ENCODE results near the gene CMTM1.

- TF ChIP-seq, protein P1, sequence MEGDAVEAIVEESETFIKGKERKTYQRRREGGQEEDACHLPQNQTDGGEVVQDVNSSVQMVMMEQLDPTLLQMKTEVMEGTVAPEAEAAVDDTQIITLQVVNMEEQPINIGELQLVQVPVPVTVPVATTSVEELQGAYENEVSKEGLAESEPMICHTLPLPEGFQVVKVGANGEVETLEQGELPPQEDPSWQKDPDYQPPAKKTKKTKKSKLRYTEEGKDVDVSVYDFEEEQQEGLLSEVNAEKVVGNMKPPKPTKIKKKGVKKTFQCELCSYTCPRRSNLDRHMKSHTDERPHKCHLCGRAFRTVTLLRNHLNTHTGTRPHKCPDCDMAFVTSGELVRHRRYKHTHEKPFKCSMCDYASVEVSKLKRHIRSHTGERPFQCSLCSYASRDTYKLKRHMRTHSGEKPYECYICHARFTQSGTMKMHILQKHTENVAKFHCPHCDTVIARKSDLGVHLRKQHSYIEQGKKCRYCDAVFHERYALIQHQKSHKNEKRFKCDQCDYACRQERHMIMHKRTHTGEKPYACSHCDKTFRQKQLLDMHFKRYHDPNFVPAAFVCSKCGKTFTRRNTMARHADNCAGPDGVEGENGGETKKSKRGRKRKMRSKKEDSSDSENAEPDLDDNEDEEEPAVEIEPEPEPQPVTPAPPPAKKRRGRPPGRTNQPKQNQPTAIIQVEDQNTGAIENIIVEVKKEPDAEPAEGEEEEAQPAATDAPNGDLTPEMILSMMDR (IDR thresholded peaks at IDR 0.05), result no peak
- TF ChIP-seq POLR2A (IDR thresholded peaks at IDR 0.05), result no peak
These were observed 2.5 kb upstream of the CMTM1 start for GRCh38 chr16:66563574-66564334.
